Activated gamma-delta T cell treated with Interleukin-2 at 50 U/mL for 16 hours (primary cell): ENCODE measurements around the gene TRMT13.
"Not testable (repeated sequence)": the region's sequence is repeated elsewhere in the genome, so short reads cannot be mapped to it uniquely, and the experiment has no call there.

ENCODE experiments used
- DNase-seq: peaks from one replicate; pipeline ENCODE4 v3.0.0-alpha.2; 2020

TRMT13 gene

DNA sequence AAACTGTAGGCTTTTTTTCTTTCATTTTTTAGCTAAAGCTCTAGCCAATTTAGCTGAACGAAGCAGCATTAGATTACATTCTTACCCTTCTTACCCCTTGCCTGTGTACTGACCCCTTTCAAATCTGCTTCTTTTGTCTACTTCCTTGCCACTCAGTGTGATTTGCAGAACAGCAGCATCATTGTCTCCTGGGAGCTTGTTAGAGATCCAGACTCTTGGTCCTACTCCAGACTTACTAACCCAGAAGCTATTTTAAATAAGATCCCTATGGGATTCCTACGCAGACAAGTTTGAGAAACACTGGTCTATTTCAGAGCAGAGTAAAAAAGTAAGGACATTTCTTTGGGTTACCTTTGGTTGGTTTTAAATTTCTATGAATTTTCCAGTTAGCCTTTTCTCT lies 31.3 kb downstream of the TRMT13 start:
- no peak for DNase-seq

DNA sequence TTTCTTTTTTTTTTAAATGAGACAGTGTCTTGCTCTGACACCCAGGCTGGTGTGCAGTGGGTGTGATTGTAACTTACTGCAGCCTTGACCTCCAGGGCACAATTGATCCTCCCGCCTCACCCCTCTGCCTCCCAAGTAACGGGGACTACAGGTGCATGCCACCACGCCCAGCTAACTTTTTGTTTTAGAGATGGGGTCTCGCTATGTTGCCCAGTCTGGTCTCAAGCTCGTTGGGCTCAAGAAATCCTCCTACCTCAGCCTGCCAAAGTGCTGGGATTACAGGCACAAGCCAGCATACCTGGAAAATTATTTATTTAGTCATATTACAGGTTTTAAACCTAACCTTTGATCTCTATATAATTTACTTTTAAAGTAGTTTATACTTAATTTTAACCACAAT lies 31.7 kb downstream of the TRMT13 start:
- no peak for DNase-seq

DNA sequence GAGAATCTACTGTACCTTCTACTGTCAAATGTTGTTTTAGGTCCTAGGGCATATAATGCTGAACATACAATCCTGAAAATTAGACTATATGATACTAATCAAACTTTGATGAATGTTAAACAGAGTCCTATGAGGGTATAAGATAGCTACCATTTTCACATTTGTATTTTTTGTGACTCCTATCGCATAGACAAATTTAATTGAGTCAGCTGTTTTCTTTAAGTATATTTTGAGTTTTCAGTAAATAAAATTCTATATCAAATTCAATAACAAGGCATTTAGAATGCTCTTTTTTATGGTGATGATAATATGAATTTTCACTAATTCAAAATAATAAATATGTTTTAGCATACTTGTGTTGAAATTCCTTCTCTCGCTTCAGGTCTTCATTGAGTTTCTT lies 35.1 kb downstream of the TRMT13 start:
- no peak for DNase-seq

DNA sequence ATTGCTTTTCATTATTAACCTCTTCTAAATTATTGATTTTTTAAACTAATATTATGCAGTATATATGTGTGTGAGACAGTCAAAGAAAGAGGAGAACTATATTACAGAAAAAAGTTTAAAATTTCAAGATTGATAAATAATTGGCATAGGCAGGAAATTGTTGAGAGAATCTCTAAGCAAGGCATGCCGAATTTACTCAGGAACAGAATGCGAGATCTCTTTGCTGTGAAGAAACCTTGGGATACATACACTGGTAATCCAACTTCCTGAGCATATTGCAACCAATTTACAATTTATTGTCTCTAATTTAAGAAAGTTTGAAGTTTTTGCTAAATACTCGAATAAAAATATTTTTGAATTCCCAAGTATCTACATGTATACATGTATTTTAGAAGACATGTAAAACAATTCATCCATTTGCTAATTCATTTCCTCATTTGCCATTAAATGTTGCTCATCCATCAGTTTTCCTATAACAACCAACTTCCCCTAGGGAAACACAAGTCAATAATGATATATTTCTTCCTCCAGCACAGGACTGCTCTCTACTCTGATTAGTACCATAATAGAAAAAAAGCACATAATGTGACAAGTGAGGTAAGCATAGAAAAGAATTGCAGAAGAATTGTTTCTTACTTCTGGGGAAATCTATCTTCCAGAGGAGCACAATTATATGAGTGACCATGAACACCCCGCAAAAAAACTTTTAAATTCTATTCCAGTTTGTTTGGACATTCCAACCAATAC lies 44.5 kb downstream of the TRMT13 start:
- no peak for DNase-seq

DNA sequence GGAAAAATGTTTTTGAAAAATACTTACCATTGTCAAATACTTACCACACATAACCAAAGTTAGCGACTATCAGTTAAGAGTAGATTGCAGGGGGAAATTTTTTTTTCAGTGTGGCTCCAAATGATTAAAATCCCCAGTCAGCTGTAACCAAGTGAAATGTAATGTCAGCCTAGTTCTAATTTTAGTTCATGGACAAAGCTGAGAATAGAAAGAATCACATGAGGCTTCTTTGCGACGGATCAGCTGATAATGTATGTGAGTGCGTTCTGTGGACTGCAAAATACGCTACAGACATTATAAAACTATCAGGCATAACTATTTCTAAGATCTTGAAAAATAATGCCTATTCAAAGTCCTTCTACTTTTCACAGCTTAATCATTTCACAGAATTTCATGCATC lies 45.1 kb downstream of the TRMT13 start, which contains the start of gene LRRC39:
LRRC39 (minus strand) TSS at position 166 of the 400 bp plus-strand sequence. CDS start 9,740 bp downstream, outside the sequence.
- no peak for DNase-seq

DNA sequence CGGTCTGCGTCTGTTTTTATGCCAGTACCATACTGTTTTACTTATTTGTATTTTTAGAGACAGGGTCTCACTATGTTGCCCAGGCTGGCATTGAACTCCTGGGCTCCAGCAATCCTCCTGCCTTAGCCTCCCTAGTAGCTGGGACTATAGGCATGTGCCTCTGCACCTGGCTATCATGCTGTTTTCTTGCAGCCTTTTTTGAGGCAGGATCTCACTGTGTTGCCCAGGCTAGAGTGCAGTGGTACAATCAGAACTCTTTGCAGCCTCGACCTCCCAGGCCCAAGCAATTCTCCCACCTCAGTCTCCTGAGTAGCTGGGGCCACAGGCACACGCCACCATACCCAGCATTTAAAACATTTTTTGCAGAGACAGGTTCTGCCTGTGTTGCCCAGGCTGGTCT lies 50.4 kb downstream of the TRMT13 start:
- no peak for DNase-seq

DNA sequence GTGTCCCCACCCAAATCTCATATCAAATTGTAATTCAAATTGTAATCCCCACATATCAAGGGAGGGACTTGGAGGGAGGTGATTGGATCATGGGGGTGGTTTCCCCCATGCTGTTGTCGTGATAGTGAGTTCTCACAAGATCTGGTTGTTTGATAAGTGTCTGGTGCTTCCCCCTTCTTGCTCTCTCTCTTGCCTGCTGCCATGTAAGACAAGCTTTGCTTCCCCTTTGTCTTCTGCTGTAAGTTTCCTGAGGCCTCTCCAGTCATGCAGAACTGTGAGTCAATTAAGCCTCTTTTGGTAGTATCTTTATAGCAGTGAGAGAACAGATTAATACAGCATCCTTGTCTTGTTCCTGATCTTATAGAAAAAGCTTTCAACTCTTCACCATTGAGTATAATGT lies 51.6 kb downstream of the TRMT13 start:
- DNase-seq = no peak

DNA sequence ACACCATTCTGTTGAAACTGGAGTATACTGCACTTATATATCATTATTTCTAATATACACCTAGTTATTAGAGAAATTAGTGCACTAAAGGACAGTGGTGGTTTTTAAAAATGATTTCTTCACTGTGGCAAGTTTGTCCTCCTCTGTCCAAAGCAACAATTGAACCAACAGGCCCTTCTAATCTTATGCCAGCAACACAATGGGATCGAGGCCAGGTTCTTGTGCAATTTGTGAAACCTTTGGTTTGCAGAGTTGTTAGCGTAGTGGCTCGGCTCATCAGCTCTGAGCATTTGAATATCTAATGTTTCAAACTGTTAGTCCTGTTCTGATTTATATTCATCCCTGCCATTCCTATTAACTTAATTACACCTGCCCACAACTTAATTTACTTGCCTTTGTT lies 54.9 kb downstream of the TRMT13 start:
- no peak for DNase-seq

DNA sequence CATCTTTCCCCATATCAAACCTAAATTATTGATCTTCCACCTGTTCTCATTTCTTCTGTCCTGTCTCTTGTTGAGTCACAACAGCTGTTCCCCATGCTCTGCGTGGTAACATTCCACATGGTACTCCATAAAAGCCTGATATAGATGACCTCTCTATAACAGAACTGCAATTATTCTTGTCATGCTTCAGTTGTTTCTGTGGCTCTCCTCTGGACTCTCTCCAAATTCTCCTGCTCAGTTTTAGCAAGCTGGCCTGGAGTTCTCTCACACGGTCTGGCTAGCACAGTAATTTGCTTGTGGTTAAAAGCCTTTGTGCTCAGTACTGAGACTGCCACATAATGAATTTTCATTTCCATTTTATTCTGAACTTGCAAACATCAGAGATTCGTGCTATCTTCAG lies 55.7 kb downstream of the TRMT13 start:
- no peak for DNase-seq

DNA sequence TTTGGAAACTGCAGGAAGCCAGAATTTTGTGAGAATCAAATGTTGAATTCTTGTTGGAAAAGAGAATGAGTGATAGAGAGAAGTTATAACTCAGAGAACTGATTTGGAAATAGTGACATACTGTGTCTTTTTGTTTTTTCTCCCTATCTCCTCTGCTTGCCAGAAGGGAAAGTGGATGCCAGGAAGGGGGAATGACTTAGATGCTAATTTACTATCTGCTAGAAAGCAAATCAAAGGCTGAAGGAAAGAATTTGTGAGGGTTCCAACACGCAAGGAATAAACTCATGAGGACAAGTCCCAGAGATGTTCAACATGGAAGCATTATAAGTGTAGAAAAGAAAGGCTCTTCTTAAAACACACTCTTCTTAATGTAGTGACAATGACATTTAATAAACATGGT lies 65.6 kb downstream of the TRMT13 start:
- no peak for DNase-seq

DNA sequence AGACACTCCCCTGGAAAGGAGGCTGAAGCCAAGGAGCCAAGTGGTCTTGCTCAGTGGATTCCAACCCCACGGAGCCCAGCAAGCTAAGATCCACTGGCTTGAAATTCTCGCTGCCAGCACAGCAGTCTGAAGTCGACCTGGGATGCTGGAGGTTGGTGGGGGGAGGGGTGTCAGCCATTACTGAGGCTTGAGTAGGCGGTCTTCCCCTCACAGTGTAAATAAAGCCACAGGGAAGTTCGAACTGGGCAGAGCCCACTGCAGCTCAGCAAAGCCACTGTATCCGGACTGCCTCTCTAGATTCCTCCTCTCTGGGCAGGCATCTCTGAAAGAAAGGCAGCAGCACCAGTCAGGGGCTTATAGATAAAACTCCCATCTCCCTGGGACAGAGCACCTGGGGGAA lies 67.1 kb downstream of the TRMT13 start:
- DNase-seq = not testable (repeated sequence)
